HG03378 (cell line): ENCODE measurements around the gene STAT3.
A peak's percentile ranks its signal among the peaks of the same experiment; 100 is the strongest.
"Not testable (repeated sequence)": the region's sequence is repeated elsewhere in the genome, so short reads cannot be mapped to it uniquely, and the experiment has no call there.

Source experiments
- ATAC-seq: cut with Tn5 transposase; IDR thresholded peaks from one replicate; pipeline ENCODE4 v1.9.1; 2021; ENCODE audit warnings: mild to moderate bottlenecking, moderate library complexity; ENCODE audit not compliant: unreplicated experiment

The STAT3 gene

GRCh38 chr17:42388381-42389134 lies at the start of gene STAT3:
TSS of gene STAT3 (minus strand) at chr17:42388442. CDS start at chr17:42348516, 39,926 bp downstream.
- peak; percentile 86 for ATAC-seq

GRCh38 chr17:42436391-42436790 lies 48.1 kb upstream of the STAT3 start:
- no peak for ATAC-seq

GRCh38 chr17:42431758-42432161 lies 43.5 kb upstream of the STAT3 start:
- no peak for ATAC-seq

GRCh38 chr17:42429726-42430447 lies 41.6 kb upstream of the STAT3 start:
- ATAC-seq: no peak

GRCh38 chr17:42428141-42428944 lies 40.1 kb upstream of the STAT3 start:
- no peak for ATAC-seq

- no peak for ATAC-seq
Measured at GRCh38 chr17:42424991-42425610, 36.9 kb upstream of the STAT3 start.

GRCh38 chr17:42423766-42424165 lies 35.5 kb upstream of the STAT3 start:
- no peak for ATAC-seq

- no peak for ATAC-seq
Measured at GRCh38 chr17:42422958-42423712, 34.9 kb upstream of the STAT3 start, which contains the start of gene CAVIN1. TSS of gene CAVIN1 (minus strand) at chr17:42423256. CDS start at chr17:42423097, 159 bp downstream.

GRCh38 chr17:42422412-42422957 lies 34.2 kb upstream of the STAT3 start:
- ATAC-seq: no peak

- no peak for ATAC-seq
Measured at GRCh38 chr17:42421507-42422338, 33.5 kb upstream of the STAT3 start.

- ATAC-seq: no peak
Measured at GRCh38 chr17:42421136-42421506, 32.9 kb upstream of the STAT3 start.

- ATAC-seq: not testable (repeated sequence)
Measured at GRCh38 chr17:42417981-42418380, 29.7 kb upstream of the STAT3 start.

GRCh38 chr17:42414704-42415409 lies 26.6 kb upstream of the STAT3 start:
- no peak for ATAC-seq

GRCh38 chr17:42413464-42414040 lies 25.3 kb upstream of the STAT3 start:
- ATAC-seq: no peak

- no peak for ATAC-seq
Measured at GRCh38 chr17:42411905-42412679, 23.9 kb upstream of the STAT3 start.

GRCh38 chr17:42411361-42411760 lies 23.1 kb upstream of the STAT3 start:
- ATAC-seq: no peak

- ATAC-seq: no peak
Measured at GRCh38 chr17:42410319-42410685, 22.1 kb upstream of the STAT3 start.
